Measurements from ENCODE around the gene CX3CL1. TPM values are rescaled to one million over a fixed set of nuclear protein-coding genes. Genes with fewer than 3 reads are reported as not detected.

CX3CL1 gene
- total RNA-seq, 1 donor, result not detected

DNA sequence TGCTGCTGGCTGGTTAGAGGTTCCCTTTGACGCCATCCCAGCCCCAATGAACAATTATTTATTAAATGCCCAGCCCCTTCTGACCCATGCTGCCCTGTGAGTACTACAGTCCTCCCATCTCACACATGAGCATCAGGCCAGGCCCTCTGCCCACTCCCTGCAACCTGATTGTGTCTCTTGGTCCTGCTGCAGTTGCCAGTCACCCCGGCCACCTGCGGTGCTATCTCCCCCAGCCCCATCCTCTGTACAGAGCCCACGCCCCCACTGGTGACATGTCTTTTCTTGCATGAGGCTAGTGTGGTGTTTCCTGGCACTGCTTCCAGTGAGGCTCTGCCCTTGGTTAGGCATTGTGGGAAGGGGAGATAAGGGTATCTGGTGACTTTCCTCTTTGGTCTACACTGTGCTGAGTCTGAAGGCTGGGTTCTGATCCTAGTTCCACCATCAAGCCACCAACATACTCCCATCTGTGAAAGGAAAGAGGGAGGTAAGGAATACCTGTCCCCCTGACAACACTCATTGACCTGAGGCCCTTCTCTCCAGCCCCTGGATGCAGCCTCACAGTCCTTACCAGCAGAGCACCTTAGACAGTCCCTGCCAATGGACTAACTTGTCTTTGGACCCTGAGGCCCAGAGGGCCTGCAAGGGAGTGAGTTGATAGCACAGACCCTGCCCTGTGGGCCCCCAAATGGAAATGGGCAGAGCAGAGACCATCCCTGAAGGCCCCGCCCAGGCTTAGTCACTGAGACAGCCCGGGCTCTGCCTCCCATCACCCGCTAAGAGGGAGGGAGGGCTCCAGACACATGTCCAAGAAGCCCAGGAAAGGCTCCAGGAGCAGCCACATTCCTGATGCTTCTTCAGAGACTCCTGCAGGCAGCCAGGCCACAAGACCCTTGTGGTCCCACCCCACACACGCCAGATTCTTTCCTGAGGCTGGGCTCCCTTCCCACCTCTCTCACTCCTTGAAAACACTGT is 11.3 kb downstream of the CX3CL1 start:
- TF ChIP-seq, protein P1, sequence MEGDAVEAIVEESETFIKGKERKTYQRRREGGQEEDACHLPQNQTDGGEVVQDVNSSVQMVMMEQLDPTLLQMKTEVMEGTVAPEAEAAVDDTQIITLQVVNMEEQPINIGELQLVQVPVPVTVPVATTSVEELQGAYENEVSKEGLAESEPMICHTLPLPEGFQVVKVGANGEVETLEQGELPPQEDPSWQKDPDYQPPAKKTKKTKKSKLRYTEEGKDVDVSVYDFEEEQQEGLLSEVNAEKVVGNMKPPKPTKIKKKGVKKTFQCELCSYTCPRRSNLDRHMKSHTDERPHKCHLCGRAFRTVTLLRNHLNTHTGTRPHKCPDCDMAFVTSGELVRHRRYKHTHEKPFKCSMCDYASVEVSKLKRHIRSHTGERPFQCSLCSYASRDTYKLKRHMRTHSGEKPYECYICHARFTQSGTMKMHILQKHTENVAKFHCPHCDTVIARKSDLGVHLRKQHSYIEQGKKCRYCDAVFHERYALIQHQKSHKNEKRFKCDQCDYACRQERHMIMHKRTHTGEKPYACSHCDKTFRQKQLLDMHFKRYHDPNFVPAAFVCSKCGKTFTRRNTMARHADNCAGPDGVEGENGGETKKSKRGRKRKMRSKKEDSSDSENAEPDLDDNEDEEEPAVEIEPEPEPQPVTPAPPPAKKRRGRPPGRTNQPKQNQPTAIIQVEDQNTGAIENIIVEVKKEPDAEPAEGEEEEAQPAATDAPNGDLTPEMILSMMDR (IDR thresholded peaks at IDR 0.05; ENCODE audit: insufficient read depth, low read depth, low read length), result no peak
- no peak overlapping the region for H3K4me3 ChIP-seq (ENCODE audit: low read depth, low read length)
- peak; percentile 43 for DNase-seq (ENCODE audit: low read depth)

DNA sequence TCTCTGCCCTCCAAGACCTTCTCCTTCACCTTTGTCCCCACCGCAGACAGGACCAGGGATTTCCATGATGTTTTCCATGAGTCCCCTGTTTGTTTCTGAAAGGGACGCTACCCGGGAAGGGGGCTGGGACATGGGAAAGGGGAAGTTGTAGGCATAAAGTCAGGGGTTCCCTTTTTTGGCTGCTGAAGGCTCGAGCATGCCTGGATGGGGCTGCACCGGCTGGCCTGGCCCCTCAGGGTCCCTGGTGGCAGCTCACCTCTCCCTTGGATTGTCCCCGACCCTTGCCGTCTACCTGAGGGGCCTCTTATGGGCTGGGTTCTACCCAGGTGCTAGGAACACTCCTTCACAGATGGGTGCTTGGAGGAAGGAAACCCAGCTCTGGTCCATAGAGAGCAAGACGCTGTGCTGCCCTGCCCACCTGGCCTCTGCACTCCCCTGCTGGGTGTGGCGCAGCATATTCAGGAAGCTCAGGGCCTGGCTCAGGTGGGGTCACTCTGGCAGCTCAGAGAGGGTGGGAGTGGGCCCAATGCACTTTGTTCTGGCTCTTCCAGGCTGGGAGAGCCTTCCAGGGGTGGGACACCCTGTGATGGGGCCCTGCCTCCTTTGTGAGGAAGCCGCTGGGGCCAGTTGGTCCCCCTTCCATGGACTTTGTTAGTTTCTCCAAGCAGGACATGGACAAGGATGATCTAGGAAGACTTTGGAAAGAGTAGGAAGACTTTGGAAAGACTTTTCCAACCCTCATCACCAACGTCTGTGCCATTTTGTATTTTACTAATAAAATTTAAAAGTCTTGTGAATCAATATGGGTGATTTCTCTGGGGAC is 12.2 kb downstream of the CX3CL1 start:
- no peak overlapping the region for H3K4me3 ChIP-seq (ENCODE audit: low read depth, low read length)
- no peak for DNase-seq (ENCODE audit: low read depth)
- TF ChIP-seq, protein P1 (IDR thresholded peaks at IDR 0.05; ENCODE audit: insufficient read depth, low read depth, low read length), result no peak

DNA sequence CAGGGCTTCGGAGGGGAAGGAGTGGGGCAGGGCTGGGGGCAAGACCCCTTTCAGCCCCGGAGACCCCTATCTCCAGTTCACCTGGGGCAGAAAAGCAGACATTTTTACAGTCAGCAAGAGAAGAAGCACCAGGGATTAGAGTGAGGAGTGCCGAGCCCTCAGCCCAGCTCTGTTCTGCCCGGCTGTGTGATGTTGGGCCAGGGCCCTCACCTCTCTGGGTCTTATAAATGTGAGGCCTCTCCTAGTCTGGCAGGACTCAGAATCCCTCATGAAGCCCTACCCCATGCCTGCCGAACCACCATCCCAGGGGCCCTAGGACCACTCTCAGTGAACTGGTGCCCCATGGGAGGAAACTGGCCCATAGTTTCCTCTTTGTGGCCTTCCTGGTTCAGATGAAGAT is 12.8 kb downstream of the CX3CL1 start:
- no peak for DNase-seq (ENCODE audit: low read depth)
- TF ChIP-seq, protein P1 (IDR thresholded peaks at IDR 0.05; ENCODE audit: insufficient read depth, low read depth, low read length), result no peak
- no peak overlapping the region for H3K4me3 ChIP-seq (ENCODE audit: low read depth, low read length)

DNA sequence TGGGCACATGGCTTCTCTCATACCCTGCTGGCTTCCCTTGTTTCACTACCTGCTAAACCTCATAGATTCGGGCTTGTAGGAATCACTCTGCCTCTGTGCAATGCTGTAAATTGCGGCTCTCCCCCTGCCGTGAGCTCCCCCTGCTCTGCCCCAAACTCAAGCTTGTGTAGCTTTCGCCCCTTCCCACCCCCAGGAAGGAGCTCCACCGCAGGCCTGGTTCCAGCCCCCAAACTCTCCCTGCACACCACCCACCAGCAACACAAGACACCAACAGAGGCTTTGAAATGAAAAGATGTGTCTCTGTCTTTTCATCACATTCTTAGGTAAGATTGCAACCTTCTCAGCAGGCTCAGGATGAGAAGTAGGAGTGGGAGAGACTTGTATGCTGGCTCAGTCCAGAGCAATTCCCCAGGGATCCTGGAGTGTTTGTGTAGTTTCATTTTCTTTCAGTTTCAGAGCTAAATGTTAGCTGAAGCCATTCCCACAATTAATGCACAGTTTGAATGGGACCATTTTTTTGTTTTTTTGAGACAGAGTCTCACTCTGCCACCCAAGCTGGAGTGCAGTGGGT is 14.2 kb downstream of the CX3CL1 start:
- TF ChIP-seq, protein P1 (IDR thresholded peaks at IDR 0.05; ENCODE audit: insufficient read depth, low read depth, low read length), result no peak
- no peak overlapping the region for H3K4me3 ChIP-seq (ENCODE audit: low read depth, low read length)
- DNase-seq (ENCODE audit: low read depth), result peak; percentile 63

DNA sequence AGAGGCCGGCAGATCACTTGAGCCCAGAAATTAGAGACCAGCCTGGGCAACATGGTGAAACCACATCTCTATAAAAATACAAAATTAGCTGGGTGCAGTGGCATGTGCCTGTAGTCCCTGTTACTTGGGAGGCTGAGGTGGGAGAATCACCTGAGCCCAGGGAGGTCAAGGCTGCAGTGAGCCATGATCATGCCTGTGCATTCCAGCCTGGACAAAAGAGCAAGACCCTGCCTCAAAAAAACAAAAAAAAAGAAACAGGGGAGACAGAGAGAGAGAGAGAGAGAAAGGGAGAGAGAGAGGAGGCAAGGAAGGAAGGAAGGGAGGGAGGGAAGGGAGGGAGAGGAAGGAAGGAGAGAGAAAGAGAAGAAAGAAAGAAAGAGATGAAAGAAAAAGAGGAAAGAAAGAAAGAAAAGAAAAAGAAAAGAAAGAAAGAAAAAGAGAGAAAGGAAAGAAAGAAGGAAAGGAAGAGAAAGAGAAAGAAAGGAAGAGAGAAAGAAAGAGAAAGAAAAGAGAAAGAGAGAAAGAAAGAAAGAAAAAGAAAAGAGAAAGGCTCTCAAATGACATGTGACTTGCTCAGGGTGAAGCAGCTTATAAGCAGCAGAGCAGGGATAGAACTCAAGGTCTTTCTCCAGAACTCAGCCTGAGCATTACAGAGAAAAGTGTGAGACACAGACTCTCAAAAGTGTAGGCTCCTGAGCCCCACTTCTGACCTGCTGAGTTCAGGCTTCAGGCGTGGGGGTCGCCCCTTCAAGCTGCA is 15.5 kb downstream of the CX3CL1 start:
- H3K4me3 ChIP-seq (ENCODE audit: low read depth, low read length), result no peak overlapping the region
- TF ChIP-seq, protein P1 (IDR thresholded peaks at IDR 0.05; ENCODE audit: insufficient read depth, low read depth, low read length), result no peak
- DNase-seq (ENCODE audit: low read depth), result no peak

All from fibroblast of villous mesenchyme (primary cell).